Stimulated activated CD4-positive, alpha-beta T cell treated with anti-CD3 and anti-CD28 coated beads, Interleukin-1b, Interleukin-23, amount 100 ng/mL, for 24 hours (primary cell): ENCODE data around the gene RPL36.
"Not testable (repeated sequence)": the region's sequence is repeated elsewhere in the genome, so short reads cannot be mapped to it uniquely, and the experiment has no call there.

Experiments
- DNase-seq, 4 experiments: peaks; one replicate each; pipeline ENCODE4 v3.0.0-alpha.2; 2020; ENCODE audit warnings: low read depth in 4 of 4, low spot score in 1 of 4

RPL36 gene

GRCh38 chr19:5688262-5688881, 1.7 kb upstream of the RPL36 start:
- not testable (repeated sequence) for DNase-seq

- peak in 3 of 4 experiments; percentile 47 to 72 (median 50) for DNase-seq
Measured at GRCh38 chr19:5690955-5691821, 1.1 kb downstream of the RPL36 start.

DNA sequence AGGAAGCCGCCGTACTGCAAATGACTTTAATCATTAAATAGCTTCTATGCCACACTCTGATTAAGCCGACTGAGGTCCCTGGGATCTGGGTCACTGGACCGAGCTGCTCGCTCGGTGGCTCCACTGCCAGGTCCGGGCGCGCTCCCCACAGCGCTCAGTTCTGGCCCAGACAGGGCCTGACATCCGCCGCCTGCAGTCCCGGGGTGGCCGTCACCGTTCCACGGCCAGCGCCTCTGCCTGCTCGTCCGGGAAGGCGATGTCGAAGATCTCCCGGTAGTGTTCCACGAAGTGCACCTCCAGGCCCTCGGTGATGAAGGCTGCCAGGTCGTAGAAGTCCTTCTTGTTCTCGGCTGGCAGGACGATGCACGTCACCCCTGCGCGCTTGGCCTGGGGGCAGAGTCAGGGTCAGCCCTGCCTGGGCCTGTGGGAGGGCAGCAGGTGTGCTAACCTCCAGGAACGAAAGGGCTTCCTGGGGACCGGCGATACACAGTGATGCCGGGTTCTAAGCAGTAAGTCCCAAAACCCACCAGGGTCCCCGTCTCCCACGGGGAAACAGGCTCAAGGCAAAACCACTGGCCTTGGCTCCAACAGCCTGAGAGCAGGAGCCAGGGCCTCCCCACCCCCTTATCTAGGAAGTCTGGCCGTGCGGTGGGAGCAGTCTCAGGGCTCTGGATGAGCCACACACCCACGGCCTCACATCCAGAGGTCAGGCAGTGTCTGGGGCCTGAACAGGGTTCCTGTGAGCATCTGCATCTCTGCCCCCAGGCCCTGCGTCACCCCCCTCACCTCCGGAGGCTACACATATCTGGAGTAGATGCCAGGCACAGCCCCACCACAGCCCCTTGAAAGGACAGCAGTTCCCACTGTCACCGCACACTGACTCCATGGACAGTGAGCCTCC, 2.0 kb downstream of the RPL36 start:
- no peak for DNase-seq

GRCh38 chr19:5692723-5693194, 2.7 kb downstream of the RPL36 start:
- DNase-seq = no peak

- DNase-seq = no peak
Measured at GRCh38 chr19:5693195-5694166, 3.4 kb downstream of the RPL36 start.

- no peak for DNase-seq
Measured at GRCh38 chr19:5694167-5694955, 4.3 kb downstream of the RPL36 start.

DNA sequence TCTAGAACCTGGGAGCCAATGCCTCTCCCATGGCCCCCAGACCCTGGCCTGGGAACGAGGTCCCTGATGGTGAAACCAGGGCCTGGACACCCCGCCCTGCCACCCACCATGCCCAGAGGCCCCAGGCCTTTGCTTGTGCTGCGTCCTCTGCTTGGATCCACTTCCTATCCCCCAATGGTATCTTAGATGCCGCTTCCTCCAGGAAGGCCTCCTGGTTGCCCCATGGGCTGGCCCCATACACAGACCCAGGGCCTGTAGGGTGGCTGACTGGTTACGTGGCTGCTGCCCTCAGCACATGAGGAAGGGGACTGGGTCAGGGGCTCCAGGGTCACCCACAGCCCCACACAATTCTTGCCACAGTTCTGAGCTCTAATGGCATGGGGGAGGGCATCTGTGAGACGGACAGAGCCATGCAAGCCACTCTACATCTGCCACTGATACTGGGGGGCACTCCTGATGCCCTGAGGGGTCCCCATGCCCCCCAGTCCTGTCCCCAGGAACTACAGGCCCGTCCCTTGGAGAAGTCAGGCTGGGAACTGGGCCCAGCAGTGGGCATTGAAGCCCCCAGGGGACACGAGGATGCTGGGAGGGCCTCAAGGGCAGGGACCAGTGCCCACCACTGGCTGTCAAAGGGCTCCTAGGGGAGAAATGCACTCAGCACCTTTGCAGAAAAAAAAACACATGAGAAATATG, 5.0 kb downstream of the RPL36 start:
- no peak for DNase-seq

DNA sequence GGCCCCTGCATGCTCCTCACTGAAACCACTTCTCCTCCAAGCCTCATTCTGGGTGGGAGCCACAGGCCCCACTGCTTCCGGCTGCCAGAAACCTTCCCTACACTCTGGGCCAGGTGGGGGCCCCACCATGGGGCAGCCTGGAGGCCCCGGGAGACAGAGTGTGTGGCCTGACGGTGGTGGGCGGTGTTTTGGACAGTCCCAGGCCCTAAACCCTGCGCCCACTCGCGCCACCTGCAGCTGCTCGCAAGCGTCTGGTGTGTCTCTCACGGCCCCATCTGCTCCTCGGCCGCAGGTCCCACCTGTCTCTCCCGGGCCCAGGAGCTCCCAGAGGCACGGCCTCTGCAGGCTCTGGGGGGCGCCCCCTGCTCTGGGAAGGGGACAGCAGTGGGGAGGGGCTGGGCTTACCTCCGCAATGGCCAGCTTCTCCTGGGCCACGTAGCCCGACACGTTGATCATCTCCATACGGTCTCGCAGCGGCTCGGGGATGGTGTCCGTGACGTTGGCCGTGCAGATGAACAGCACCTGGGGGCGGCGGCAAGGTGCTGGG, 5.6 kb downstream of the RPL36 start:
- no peak for DNase-seq

DNA sequence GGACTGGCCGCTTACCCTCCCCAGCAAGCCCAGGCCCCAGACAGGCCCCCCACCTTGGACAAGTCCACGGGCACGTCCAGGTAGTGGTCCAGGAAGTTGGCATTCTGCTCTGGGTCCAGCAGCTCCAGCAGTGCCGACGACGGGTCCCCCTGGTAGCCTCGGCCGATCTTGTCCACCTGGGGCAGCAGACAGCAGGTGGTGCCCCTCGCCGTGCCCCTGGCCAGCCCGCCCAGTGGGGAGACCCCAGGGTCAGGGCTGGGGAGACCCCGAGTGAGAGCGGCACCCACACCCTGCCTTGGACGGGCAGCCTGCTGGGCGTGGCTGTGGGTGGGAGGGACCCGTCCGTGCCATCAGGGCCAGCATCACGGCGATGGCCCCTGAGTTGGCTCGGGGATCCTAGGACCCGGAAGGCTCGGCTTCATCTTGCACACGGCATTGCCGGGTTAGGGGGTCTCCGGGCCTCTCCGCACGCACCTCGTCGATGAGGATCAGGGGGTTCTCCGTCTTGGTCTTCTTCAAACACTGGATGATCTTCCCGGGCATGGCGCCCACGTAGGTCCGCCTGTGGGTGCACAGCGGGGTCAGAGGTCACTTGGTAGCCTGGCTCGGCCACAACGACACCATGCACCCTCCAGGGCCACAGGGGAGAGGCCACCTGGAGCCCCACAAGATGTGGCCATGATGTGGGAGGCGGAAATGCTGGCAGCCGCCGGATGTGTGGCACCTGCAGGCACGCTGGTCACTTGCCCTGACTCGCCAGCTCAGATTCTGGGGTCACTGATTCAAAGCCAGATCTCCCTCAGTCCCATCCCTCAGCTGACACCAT, 6.3 kb downstream of the RPL36 start:
- DNase-seq = no peak

- no peak for DNase-seq
Measured at GRCh38 chr19:5697022-5697889, 7.2 kb downstream of the RPL36 start.

DNA sequence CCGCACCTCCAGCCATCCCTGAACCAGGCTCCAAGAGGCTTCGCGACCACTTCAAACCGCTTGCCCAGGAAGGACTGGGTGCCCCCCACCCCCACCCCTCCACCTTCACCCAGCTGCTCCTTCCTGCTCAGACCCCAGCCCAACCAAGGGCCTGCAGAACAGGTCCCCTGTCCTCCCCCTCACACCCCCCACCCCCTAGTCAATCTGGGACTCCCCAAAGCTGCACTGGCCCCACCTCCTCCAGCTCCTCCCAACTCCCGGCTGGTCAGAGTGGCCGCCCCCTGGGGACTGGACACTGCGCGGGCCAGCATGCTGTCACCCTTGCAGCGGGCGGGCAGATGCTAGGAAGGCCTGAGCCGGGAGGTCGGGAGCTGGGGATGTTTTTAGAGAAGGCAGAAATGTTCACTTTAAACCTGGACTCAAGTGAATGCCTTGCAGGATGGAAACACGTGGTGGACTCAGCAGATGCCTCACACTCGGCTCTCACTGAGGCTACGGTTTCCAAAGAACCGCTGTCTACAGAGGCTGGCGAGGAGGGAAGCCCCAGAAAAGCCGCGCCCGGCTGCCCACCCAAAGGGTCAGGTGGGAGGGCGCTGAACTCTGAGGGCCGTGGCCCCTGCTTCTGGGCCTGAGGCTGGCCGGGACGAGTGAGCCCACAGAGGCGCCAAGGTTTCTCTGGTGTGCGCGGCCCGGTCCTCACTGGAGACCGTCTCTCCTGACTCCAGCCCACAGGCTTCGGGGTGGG, 8.0 kb downstream of the RPL36 start:
- DNase-seq = no peak

DNA sequence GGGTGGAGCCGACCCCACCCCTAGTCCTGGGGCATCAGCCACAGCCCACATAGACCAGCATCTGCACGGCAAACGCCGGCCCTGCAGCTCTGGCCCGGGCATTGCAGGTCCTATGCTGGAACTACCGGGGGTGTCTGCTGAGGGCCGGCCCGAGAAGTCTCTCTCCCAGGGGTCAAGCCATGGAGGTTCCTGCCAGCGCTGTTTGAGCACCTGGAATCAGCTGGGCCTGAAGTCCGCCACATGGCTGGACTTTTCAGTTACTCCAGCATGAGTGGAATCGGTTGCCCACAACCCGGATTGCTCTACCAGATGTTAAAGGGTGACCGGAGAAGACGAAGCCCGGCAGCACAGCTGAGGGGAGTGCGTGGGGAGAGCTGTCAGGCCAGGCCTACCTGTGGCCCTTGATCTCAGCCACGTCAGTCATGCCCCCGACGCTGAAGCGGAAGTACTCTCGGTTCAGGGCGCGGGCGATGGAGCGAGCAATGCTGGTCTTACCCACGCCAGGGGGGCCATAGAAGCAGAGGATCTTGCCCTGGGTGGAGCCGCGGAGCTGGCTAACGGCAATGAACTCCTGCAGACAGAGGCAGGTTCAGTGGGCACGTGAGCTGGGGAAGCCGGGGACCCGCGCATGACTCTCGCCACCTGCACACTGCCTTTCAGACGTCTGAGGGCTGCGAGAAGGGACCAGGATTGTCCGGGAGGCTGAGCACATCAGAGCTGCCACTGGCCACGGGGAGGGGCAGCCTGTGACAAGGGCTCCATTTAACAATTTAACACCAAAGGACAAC, 8.7 kb downstream of the RPL36 start:
- DNase-seq = no peak

GRCh38 chr19:5700455-5701092, 10.5 kb downstream of the RPL36 start:
- no peak for DNase-seq

- DNase-seq = not testable (repeated sequence)
Measured at GRCh38 chr19:5702053-5702410, 11.9 kb downstream of the RPL36 start.
